GM21737 (cell line): Measurements from ENCODE around the gene GATA5.
"Not testable (repeated sequence)": the region's sequence is repeated elsewhere in the genome, so short reads cannot be mapped to it uniquely, and the experiment has no call there.

ENCODE experiments used
- ATAC-seq: cut with Tn5 transposase; IDR thresholded peaks from one replicate; pipeline ENCODE4 v1.9.1; 2021; ENCODE audit warnings: mild to moderate bottlenecking, moderate library complexity; ENCODE audit not compliant: unreplicated experiment

Gene GATA5

DNA sequence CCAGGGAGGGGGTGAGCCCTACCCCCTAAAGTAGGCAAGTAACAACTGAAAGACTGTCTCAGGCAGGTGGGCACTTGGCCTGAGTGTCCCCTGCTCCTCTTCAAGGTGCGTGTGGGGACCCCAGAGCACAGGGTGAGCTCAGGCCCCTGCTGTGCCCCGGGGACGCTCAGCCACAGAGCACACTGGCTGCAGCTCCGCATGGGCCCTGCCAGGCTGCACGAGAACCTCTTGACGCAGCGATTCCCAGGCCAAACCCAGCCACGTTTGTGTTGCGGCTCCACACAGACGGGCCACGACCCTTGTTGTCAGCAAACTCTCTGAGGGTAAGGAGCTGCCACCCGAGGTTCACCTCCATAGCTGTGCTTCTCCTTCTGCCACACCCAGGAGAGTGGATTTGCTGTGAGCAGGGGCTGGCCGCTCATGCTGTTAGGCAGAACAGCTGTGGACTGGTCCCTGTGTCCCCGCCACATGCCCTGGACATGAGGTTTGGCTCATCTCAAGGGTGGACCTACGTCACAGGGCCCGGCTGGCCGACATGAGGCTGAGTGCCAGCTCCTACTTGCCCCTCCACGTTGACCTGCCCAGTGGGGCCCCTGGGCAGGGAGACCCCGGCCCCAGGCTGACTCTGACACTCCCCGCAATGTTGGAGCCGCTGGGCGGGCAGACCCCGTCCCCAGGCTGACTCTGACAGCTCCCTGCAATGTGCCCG lies 29.7 kb upstream of the GATA5 start:
- ATAC-seq: no peak

- ATAC-seq: no peak
Observed at GRCh38 chr20:62504323-62504722, 28.5 kb upstream of the GATA5 start.

DNA sequence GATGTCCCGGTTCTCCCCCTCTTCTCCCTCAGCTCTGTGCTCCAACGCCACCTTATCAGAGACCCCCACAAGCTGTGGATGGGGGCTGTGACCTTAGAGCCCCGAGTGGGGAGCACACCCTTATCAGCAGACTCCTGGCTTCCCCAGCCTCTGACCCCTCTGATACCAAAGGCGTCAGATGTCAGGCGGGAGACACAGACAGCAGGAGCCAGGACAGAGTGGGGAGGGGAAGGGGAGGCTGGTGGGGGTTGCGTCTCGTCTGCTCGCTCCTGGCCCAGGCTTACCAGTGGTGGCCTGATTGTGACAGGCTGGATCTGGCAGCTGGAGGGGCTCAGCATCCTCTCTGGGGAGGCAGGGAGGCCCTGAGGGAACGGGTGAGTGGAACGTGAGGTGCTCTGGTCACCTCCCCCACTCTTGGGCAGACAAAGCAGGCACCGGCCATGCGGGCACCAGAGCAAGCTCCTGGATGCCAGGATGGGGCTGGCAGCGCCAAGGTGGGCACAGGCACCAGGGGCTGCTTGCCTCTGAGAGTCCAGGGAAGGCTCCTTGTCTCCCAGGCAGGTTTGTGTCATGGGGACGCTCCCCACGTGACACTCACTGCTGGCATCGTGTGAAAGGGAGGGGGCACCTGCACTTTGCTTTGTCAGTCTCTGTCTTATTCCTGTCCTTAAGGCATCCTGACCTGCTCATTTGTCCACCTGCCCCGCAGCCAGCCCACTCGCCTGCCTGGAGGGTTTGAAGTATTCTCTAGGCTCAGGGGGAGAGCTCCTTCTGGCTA lies 27.8 kb upstream of the GATA5 start:
- ATAC-seq: no peak

GRCh38 chr20:62502496-62503095 lies 26.8 kb upstream of the GATA5 start:
- ATAC-seq: no peak

- ATAC-seq: peak; percentile 60
Observed at GRCh38 chr20:62501801-62502495, 26.2 kb upstream of the GATA5 start.

- peak; percentile 40 for ATAC-seq
Observed at GRCh38 chr20:62500237-62500864, 24.6 kb upstream of the GATA5 start.

- no peak for ATAC-seq
Observed at GRCh38 chr20:62499758-62500236, 24.0 kb upstream of the GATA5 start.

GRCh38 chr20:62498874-62499273 lies 23.1 kb upstream of the GATA5 start:
- ATAC-seq: no peak

GRCh38 chr20:62496568-62497218 lies 20.9 kb upstream of the GATA5 start:
- ATAC-seq: no peak

GRCh38 chr20:62495749-62496567 lies 20.2 kb upstream of the GATA5 start:
- no peak for ATAC-seq

- ATAC-seq: no peak
Observed at GRCh38 chr20:62494980-62495748, 19.4 kb upstream of the GATA5 start.

DNA sequence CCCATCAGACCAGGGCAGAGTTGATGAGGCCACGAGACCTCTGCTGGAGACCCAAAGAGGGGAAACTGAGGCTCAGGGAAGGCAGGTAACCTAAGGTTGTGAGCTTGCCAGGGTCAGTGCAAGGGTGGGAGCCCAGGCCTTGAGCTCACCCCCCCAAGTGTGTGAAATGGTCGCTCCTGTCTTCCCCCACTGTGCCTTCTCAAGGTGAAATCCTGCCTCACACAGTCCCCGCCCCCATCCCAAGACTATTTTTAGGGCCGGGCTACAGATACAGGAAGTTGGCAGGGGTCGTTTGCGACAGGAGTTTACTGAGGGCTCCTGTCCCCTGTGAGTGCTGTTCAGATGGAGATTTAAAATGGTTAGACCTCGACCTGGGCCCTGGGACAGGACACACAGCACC lies 18.7 kb upstream of the GATA5 start:
- no peak for ATAC-seq

- no peak for ATAC-seq
Observed at GRCh38 chr20:62493886-62494285, 18.1 kb upstream of the GATA5 start.

GRCh38 chr20:62493253-62493885 lies 17.6 kb upstream of the GATA5 start:
- ATAC-seq: no peak

GRCh38 chr20:62492711-62493110 lies 16.9 kb upstream of the GATA5 start:
- no peak for ATAC-seq

DNA sequence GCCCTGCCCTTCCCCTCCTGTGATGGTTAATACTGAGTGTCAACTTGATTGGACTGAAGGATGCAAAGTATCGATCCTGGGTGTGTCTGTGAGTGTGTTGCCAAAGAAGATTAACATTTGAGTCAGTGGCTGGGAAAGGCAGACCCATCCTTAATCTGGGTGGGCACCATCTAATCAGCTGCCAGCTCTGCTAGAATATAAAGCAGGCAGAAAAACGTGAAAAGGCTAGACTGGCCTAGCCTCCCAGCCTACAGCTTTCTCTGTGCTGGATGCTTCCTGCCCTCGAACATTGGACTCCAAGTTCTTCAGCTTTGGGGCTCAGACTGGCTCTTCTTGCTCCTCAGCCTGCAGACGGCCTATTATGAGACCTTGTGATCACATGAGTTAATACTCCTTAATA lies 15.0 kb upstream of the GATA5 start:
- not testable (repeated sequence) for ATAC-seq

- no peak for ATAC-seq
Observed at GRCh38 chr20:62489932-62490263, 14.1 kb upstream of the GATA5 start.

- no peak for ATAC-seq
Observed at GRCh38 chr20:62489186-62489931, 13.6 kb upstream of the GATA5 start.
